HepG2 (cell line): Measurements from ENCODE around the gene FRMD1. TPM values are rescaled to one million over a fixed set of nuclear protein-coding genes. Genes with fewer than 3 reads are reported as not detected.

ENCODE experiments used
- ATAC-seq: fragments of 200-7000 bp; cut with Tn5 transposase; 3 replicates; pipeline ENCODE4 v1.9.1; 2020; ENCODE audit warnings: mild to moderate bottlenecking, moderate library complexity
- BruUV-seq: library from RNA; stranded (reverse); fragments of 400-500 nt; replicated peaks from 2 replicates; lab custom pipeline; 2021; lab: Mats Ljungman, UMichigan
- CTCF ChIA-PET: fragments of 300-600 bp; formaldehyde crosslinking; extraction: SDS; loops from one replicate; lab custom pipeline; 2021; ENCODE audit warnings: low total read pairs, inconsistent platforms, low intra/inter-chr PET ratio; lab: Yijun Ruan, JAX
- POLR2A ChIA-PET: fragments of 350-600 bp; sonication (Branson Sonifier 250); formaldehyde crosslinking; loops from one replicate; lab custom pipeline; 2020; ENCODE audit warnings: antibody characterized with exemption, inconsistent platforms; lab: Yijun Ruan, JAX
- DNase-seq: peaks from one replicate; pipeline ENCODE4 v3.0.0-alpha.2; 2015; ENCODE audit warnings: low spot score
- FAIRE-seq: peaks from 3 replicates; lab custom pipeline; 2011; peaks lifted over from hg19 to GRCh38; lab: Jason Lieb, UNC
- H2AFZ ChIP-seq: one replicate; pipeline ENCODE4 v1.6.1; 2011; ENCODE audit warnings: low read length, inconsistent platforms
- H3K27ac ChIP-seq: fragments of 300-600 bp; 3 replicates; pipeline ENCODE4 v1.8.0; 2011; ENCODE audit warnings: mixed run types, mild to moderate bottlenecking, mixed read lengths, low read length, inconsistent platforms; ENCODE audit not compliant: insufficient read depth; ENCODE audit errors: extremely low read length
- H3K27me3 ChIP-seq, 2 experiments: fragments of 200-600 bp in 1 of 2; 2 replicates in 1 of 2; 3 replicates in 1 of 2; pipeline versions ENCODE4 v1.6.0 to v1.8.0; 2011; ENCODE audit warnings: low read length in 2 of 2, mild to moderate bottlenecking in 2 of 2, moderate library complexity in 2 of 2, inconsistent platforms in 1 of 2; ENCODE audit not compliant: insufficient read depth in 2 of 2, control insufficient read depth in 1 of 2
- H3K36me3 ChIP-seq, 2 experiments: fragments of 200-600 bp in 1 of 2; replicated peaks in 1 of 2; 2 replicates in 1 of 2; 3 replicates in 1 of 2; pipeline versions ENCODE4 v1.5.1 to v1.8.0; 2011; ENCODE audit warnings: low read length in 2 of 2, inconsistent platforms in 1 of 2; ENCODE audit not compliant: insufficient read depth in 2 of 2, control insufficient read depth in 1 of 2
- H3K4me1 ChIP-seq: 2 replicates; pipeline ENCODE4 v1.5.1; 2012; ENCODE audit warnings: low read length, inconsistent platforms; ENCODE audit not compliant: insufficient read depth
- H3K4me2 ChIP-seq: 2 replicates; pipeline ENCODE4 v1.6.0; 2011; ENCODE audit warnings: low read depth, low read length, inconsistent platforms
- H3K4me3 ChIP-seq, 3 experiments: fragments of 200-600 bp in 1 of 3; sonication (generic), shearing (Covaris generic) in 1 of 3; replicated peaks in 1 of 3; 2 replicates each; pipeline ENCODE4 v1.5.1; 2011 to 2016; ENCODE audit warnings: low read length in 3 of 3, inconsistent platforms in 2 of 3, low read depth in 2 of 3, mild to moderate bottlenecking in 2 of 3, control low read depth in 1 of 3, mixed read lengths in 1 of 3; ENCODE audit not compliant: insufficient read depth in 1 of 3
- H3K79me2 ChIP-seq: one replicate; pipeline ENCODE4 v1.6.1; 2011; ENCODE audit warnings: low read length, inconsistent platforms; ENCODE audit not compliant: insufficient read depth
- H3K9ac ChIP-seq: 2 replicates; pipeline ENCODE4 v1.6.0; 2011; ENCODE audit warnings: mild to moderate bottlenecking, low read depth, low read length, inconsistent platforms; ENCODE audit not compliant: insufficient read depth
- H3K9me3 ChIP-seq: 2 replicates; pipeline ENCODE4 v1.5.1; 2012; ENCODE audit warnings: mild to moderate bottlenecking, low read length
- H4K20me1 ChIP-seq: 2 replicates; pipeline ENCODE4 v1.6.0; 2011; ENCODE audit warnings: inconsistent platforms, mild to moderate bottlenecking, low read length, moderate library complexity; ENCODE audit not compliant: insufficient read depth
- CSRNP2 ChIP-seq: sonication (generic); formaldehyde crosslinking; conservative IDR thresholded peaks from 2 replicates; pipeline ENCODE4 v1.8.0; 2022; ENCODE audit warnings: low read depth, missing genetic modification reagents
- EZH2 ChIP-seq: conservative IDR thresholded peaks from 2 replicates; pipeline ENCODE4 v1.6.1; 2012; ENCODE audit warnings: mild to moderate bottlenecking, low read depth, low read length, moderate library complexity
- TFDP1 ChIP-seq: IDR thresholded peaks from 2 replicates; pipeline ENCODE4 v1.6.1; 2016; ENCODE audit warnings: missing compliant biosample characterization, missing genetic modification reagents, borderline replicate concordance
- WGBS: methylation state at CpG from one replicate; pipeline ENCODE4 v1.1.6; 2017; ENCODE audit warnings: low lambda C conversion rate; 5-methylcytosine and 5-hydroxymethylcytosine counted together
- in situ Hi-C: cut with HindIII; loops from 2 replicates; pipeline ENCODE4 v1.10.0; 2017; ENCODE audit warnings: low pct_unique_long_range_greater_than_20kb; ENCODE audit not compliant: extremely low pct_ligation_motif_present
- intact Hi-C: fragments of 100-400 bp; cut with micrococcal nuclease; formaldehyde crosslinking; loops from one replicate; pipeline ENCODE4 v1.10.0; 2022; ENCODE audit not compliant: unreplicated experiment
- polyA plus RNA-seq, 8 experiments: library from polyadenylated mRNA; depleted of rRNA in 3 of 8; stranded (reverse) in 7 of 8; unstranded in 1 of 8; fragments of >200 nt; fragmentation: Illumina TruSeq in 4 of 8; extraction: Trizol in 4 of 8; gene quantifications; 2 replicates each; pipeline versions ENCODE4 v1.2.1 to v1.2.3, GENCODE V29; 2011 to 2016; ENCODE audit warnings: low read depth in 4 of 8, missing spikeins in 1 of 8, mixed read lengths in 1 of 8; ENCODE audit not compliant: insufficient read depth in 1 of 8
- total RNA-seq, 5 experiments: library from RNA; depleted of rRNA; stranded (reverse); fragments of >200 nt; fragmentation: Illumina TruSeq; extraction: Trizol; gene quantifications; 2 replicates each; pipeline ENCODE4 v1.2.3, GENCODE V29; 2016; ENCODE audit warnings: low read depth in 1 of 5

The FRMD1 gene
- total and polyA plus RNA-seq, 2 of the 13 experiments (the other 11 are each of a cell fraction or from before 2014, with no cell fraction given) = 0.01 TPM; not detected in 1

- TF ChIP-seq CSRNP2 (CRISPR knock-in tag) = no peak
These were observed 4.5 kb upstream of the FRMD1 start (continued) for GRCh38 chr6:168083514-168083885.

GRCh38 chr6:168082860-168083513 lies 4.0 kb upstream of the FRMD1 start:
- H3K9me3 ChIP-seq = no peaks in the 10 kb centered on the region
- TF ChIP-seq EZH2 (peak; percentile 66; the same call in 1 of the 2 replicates), TFDP1 (CRISPR knock-in tag) (no peak)
- TF ChIP-seq, all 625 proteins: peak for 1
- BruUV-seq = no TSS peak
- Histone ChIP-seq H3K4me3 (no peak overlapping the region), H3K27me3 (peaks cover 11 to 72% of the 10 kb centered on the region in 2 experiments), H4K20me1 (no peaks in the 10 kb centered on the region), H3K79me2 (no peaks in the 10 kb centered on the region), H3K4me1 (peaks cover 25% of the 10 kb centered on the region), H3K4me2 (no peak overlapping the region), H2AFZ (no peak overlapping the region), H3K36me3 (no peaks in the 10 kb centered on the region), H3K9ac (no peak overlapping the region), H3K27ac (no peak overlapping the region)
- FAIRE-seq (no peak), DNase-seq (no peak), ATAC-seq (no peak)
- 9% methylated on average over 17 of the region's 17 CpGs for WGBS
- CTCF ChIA-PET = no interaction called here
- POLR2A ChIA-PET = no interaction called here
- intact Hi-C loops (no loop called here), in situ Hi-C loops (no loop called here)
